Amniotic epithelial cell (primary cell): ENCODE measurements around the gene MAPK8.
A peak's percentile ranks its signal among the peaks of the same experiment; 100 is the strongest.

Experiments
- DNase-seq: peaks from one replicate; pipeline ENCODE4 v3.0.0-alpha.2; 2010; ENCODE audit warnings: low read depth

Gene MAPK8

GRCh38 chr10:48462482-48463020, 156.1 kb downstream of the MAPK8 start:
- no peak for DNase-seq

GRCh38 chr10:48463318-48464003, 157.0 kb downstream of the MAPK8 start:
- no peak for DNase-seq

GRCh38 chr10:48464121-48464870, 157.8 kb downstream of the MAPK8 start:
- no peak for DNase-seq

- no peak for DNase-seq
These were observed 158.6 kb downstream of the MAPK8 start for GRCh38 chr10:48464871-48465736.

GRCh38 chr10:48465860-48466521, 159.5 kb downstream of the MAPK8 start:
- no peak for DNase-seq

- DNase-seq, result no peak
These were observed 160.2 kb downstream of the MAPK8 start for GRCh38 chr10:48466611-48467240.

GRCh38 chr10:48467669-48468068, 161.2 kb downstream of the MAPK8 start:
- DNase-seq, result no peak

- DNase-seq, result no peak
These were observed 161.8 kb downstream of the MAPK8 start for GRCh38 chr10:48468130-48468790.

GRCh38 chr10:48468866-48469511, 162.5 kb downstream of the MAPK8 start:
- no peak for DNase-seq

GRCh38 chr10:48469516-48470020, 163.1 kb downstream of the MAPK8 start:
- no peak for DNase-seq

- DNase-seq, result peak; percentile 87
These were observed 163.8 kb downstream of the MAPK8 start for GRCh38 chr10:48470115-48470892.

GRCh38 chr10:48470893-48471805, 164.7 kb downstream of the MAPK8 start:
- DNase-seq, result peak; percentile 53

- no peak for DNase-seq
These were observed 166.1 kb downstream of the MAPK8 start for GRCh38 chr10:48472501-48473069.

GRCh38 chr10:48473704-48474103, 167.2 kb downstream of the MAPK8 start:
- DNase-seq, result no peak

- DNase-seq, result no peak
These were observed 168.4 kb downstream of the MAPK8 start for GRCh38 chr10:48474765-48475365.

GRCh38 chr10:48475943-48476278, 169.4 kb downstream of the MAPK8 start:
- no peak for DNase-seq

GRCh38 chr10:48476279-48476982, 170.0 kb downstream of the MAPK8 start:
- no peak for DNase-seq
